ENCODE measurements around the gene EPS8. TPM values are rescaled to one million over a fixed set of nuclear protein-coding genes. Genes with fewer than 3 reads are reported as not detected.

EPS8 gene
- total RNA-seq, 1 experiment from 2014 or later, result 97.5 TPM

GRCh38 chr12:15726878-15727150 is 62.4 kb downstream of the EPS8 start:
- H3K9me3 Mint-ChIP-seq (ENCODE audit: low read depth, unreplicated experiment), result peaks cover 6% of the 10 kb centered on the region
- intact Hi-C loops (cut with micrococcal nuclease; ENCODE audit: unreplicated experiment), result no loop called here
- H3K36me3 Mint-ChIP-seq (ENCODE audit: insufficient read depth, unreplicated experiment), result peaks cover 5% of the 10 kb centered on the region
- no peaks in the 10 kb centered on the region for H3K27me3 Mint-ChIP-seq (ENCODE audit: unreplicated experiment)
- peaks cover 74% of the 10 kb centered on the region for H3K4me1 Mint-ChIP-seq (ENCODE audit: low read depth, unreplicated experiment)
- CTCF ChIA-PET, result interaction anchor here (1.9 kb wide), 1 partner anchor 10 kb away, joined by 4 read pairs; no protein-coding TSS in a partner anchor
- TF ChIP-seq, protein P1, sequence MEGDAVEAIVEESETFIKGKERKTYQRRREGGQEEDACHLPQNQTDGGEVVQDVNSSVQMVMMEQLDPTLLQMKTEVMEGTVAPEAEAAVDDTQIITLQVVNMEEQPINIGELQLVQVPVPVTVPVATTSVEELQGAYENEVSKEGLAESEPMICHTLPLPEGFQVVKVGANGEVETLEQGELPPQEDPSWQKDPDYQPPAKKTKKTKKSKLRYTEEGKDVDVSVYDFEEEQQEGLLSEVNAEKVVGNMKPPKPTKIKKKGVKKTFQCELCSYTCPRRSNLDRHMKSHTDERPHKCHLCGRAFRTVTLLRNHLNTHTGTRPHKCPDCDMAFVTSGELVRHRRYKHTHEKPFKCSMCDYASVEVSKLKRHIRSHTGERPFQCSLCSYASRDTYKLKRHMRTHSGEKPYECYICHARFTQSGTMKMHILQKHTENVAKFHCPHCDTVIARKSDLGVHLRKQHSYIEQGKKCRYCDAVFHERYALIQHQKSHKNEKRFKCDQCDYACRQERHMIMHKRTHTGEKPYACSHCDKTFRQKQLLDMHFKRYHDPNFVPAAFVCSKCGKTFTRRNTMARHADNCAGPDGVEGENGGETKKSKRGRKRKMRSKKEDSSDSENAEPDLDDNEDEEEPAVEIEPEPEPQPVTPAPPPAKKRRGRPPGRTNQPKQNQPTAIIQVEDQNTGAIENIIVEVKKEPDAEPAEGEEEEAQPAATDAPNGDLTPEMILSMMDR (IDR thresholded peaks at IDR 0.05; ENCODE audit: unreplicated experiment), result no peak
- BruUV-seq (replicated peaks), result no TSS peak
- DNase-seq, result no peak
- peak overlapping the region; percentile 44 for H3K27ac Mint-ChIP-seq (ENCODE audit: unreplicated experiment)
- H3K4me3 Mint-ChIP-seq (ENCODE audit: low read depth, unreplicated experiment), result peak overlapping the region; percentile 3

DNA sequence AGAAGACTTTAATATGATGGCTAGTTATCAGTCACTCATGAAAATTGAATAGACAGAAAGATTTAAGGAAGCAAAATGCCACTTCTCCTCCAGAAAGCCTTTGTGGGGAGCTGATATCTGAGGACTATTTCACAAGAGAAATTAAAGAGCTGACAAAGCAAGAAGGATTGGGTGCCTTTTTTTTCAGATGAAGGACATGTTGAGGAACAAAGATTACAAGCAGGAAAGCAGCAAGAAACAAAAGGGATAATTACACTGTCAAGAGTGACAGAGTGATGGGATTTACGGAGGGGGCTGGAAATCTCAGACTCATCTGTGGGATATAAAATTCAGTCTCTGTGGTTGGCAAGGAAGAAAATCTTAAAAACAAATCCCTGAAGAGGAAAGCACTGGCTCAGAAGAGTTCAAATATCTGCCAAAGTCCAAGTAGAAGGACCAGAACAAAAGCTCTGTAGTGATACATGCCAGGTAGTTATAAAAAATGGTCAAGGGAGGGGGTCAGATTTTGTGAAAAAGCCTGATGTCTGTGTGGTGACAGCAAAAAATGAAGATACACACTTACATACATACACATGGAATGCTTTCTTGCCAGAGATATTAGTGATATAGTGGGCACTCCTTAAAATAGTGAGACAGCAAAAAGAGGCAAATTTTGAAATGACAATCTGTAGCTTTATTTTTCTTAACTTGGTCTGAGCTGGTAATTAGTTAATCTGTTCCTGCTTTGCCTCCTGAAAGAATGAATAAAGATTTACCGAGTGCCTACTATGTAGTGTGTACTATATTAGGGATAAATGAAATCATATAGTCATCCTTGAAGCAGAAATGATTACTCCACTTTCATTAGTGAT is 62.9 kb downstream of the EPS8 start:
- intact Hi-C loops (cut with micrococcal nuclease; ENCODE audit: unreplicated experiment), result no loop called here
- Mint-ChIP-seq H3K36me3 (ENCODE audit: insufficient read depth, unreplicated experiment) (peaks cover 5% of the 10 kb centered on the region), H3K9me3 (ENCODE audit: low read depth, unreplicated experiment) (peaks cover 6% of the 10 kb centered on the region), H3K27me3 (ENCODE audit: unreplicated experiment) (no peaks in the 10 kb centered on the region), H3K27ac (ENCODE audit: unreplicated experiment) (peak overlapping the region; percentile 44), H3K4me1 (ENCODE audit: low read depth, unreplicated experiment) (peaks cover 76% of the 10 kb centered on the region), H3K4me3 (ENCODE audit: low read depth, unreplicated experiment) (peak overlapping the region; percentile 3)
- CTCF ChIA-PET, result interaction anchor here (1.9 kb wide), 1 partner anchor 10 kb away, joined by 4 read pairs; no protein-coding TSS in a partner anchor
- no TSS peak for BruUV-seq (replicated peaks)
- no peak for DNase-seq
- TF ChIP-seq, protein P1 (IDR thresholded peaks at IDR 0.05; ENCODE audit: unreplicated experiment), result no peak

GRCh38 chr12:15722951-15723350 is 66.2 kb downstream of the EPS8 start:
- Mint-ChIP-seq H3K4me3 (ENCODE audit: low read depth, unreplicated experiment) (no peak overlapping the region), H3K36me3 (ENCODE audit: insufficient read depth, unreplicated experiment) (peaks cover 14% of the 10 kb centered on the region), H3K4me1 (ENCODE audit: low read depth, unreplicated experiment) (peaks cover 75% of the 10 kb centered on the region), H3K27ac (ENCODE audit: unreplicated experiment) (no peak overlapping the region), H3K27me3 (ENCODE audit: unreplicated experiment) (no peaks in the 10 kb centered on the region), H3K9me3 (ENCODE audit: low read depth, unreplicated experiment) (no peaks in the 10 kb centered on the region)
- CTCF ChIA-PET, result no interaction called here
- intact Hi-C loops (cut with micrococcal nuclease; ENCODE audit: unreplicated experiment), result no loop called here
- no peak for DNase-seq
- no TSS peak for BruUV-seq (replicated peaks)
- TF ChIP-seq, protein P1 (IDR thresholded peaks at IDR 0.05; ENCODE audit: unreplicated experiment), result no peak

DNA sequence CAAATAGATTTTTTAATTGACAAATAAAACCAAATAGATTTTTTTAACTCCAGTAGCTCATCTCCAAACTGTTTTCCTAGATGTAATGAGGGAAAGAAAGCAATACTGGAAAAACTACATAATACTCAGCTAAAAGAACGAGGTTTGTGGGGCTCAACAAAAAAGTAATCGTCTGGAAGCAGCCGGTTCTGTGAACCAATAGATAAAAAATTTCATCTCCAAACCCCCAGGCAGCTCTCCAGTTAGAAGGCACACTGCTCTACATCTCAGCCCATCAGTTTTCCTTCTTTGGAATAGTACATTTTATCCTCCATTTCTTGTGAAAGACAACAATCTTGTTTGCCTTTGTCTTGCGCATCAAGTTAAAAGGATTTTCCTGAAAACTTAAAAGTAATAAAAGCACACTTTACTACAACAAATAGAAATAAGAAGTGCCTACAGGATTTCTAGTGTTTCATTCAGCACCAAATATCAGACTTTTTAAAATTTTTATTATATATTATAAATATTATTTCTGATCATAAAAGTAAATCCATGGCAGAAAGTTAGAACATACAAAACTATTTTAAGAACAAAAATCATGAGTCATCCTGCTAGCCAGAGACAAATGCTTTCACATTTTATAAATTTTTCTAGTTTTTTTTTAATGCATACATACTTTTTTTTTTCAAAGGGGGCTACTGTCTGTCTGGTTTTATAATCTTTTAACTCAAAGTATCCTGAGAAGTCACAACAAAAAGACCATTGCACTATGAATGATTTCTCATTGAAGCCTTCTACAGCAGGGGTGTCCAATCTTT is 67.7 kb downstream of the EPS8 start:
- Mint-ChIP-seq H3K27ac (ENCODE audit: unreplicated experiment) (peak overlapping the region; percentile 1), H3K4me1 (ENCODE audit: low read depth, unreplicated experiment) (peaks cover 81% of the 10 kb centered on the region)
- CTCF ChIA-PET, result interaction anchor here (1.9 kb wide), 1 partner anchor 9 kb away, joined by 5 read pairs; no protein-coding TSS in a partner anchor

More for the DNA sequence above, 67.7 kb downstream of the EPS8 start:
- no TSS peak for BruUV-seq (replicated peaks)
- H3K27me3 Mint-ChIP-seq (ENCODE audit: unreplicated experiment), result no peaks in the 10 kb centered on the region
- H3K36me3 Mint-ChIP-seq (ENCODE audit: insufficient read depth, unreplicated experiment), result peaks cover 21% of the 10 kb centered on the region
- intact Hi-C loops (cut with micrococcal nuclease; ENCODE audit: unreplicated experiment), result no loop called here
- TF ChIP-seq, protein P1 (IDR thresholded peaks at IDR 0.05; ENCODE audit: unreplicated experiment), result no peak
- H3K9me3 Mint-ChIP-seq (ENCODE audit: low read depth, unreplicated experiment), result no peaks in the 10 kb centered on the region
- no peak overlapping the region for H3K4me3 Mint-ChIP-seq (ENCODE audit: low read depth, unreplicated experiment)
- DNase-seq, result no peak

All from Calu3 (cell line).